GM10248 (cell line): Measurements from ENCODE around the gene PPL.

Experiments used
- CTCF ChIA-PET: fragments of 300-600 bp; sonication (Branson Sonifier 250); formaldehyde crosslinking; extraction: SDS; loops from one replicate; lab custom pipeline; 2021; ENCODE audit warnings: antibody characterized with exemption; lab: Yijun Ruan, JAX
- POLR2A ChIA-PET: fragments of 350-650 bp; sonication (Branson Sonifier 250); formaldehyde crosslinking; extraction: SDS; loops from one replicate; lab custom pipeline; 2020; ENCODE audit warnings: antibody characterized with exemption; lab: Yijun Ruan, JAX
- DNase-seq: peaks from one replicate; pipeline ENCODE4 v3.0.0; 2012; ENCODE audit errors: extremely low spot score
- CTCF ChIP-seq: IDR thresholded peaks from 2 replicates; pipeline ENCODE4 v1.5.1; 2012; ENCODE audit warnings: mild to moderate bottlenecking, low read depth; ENCODE audit errors: extremely low read depth, missing control alignments, control extremely low read depth

Gene PPL

DNA sequence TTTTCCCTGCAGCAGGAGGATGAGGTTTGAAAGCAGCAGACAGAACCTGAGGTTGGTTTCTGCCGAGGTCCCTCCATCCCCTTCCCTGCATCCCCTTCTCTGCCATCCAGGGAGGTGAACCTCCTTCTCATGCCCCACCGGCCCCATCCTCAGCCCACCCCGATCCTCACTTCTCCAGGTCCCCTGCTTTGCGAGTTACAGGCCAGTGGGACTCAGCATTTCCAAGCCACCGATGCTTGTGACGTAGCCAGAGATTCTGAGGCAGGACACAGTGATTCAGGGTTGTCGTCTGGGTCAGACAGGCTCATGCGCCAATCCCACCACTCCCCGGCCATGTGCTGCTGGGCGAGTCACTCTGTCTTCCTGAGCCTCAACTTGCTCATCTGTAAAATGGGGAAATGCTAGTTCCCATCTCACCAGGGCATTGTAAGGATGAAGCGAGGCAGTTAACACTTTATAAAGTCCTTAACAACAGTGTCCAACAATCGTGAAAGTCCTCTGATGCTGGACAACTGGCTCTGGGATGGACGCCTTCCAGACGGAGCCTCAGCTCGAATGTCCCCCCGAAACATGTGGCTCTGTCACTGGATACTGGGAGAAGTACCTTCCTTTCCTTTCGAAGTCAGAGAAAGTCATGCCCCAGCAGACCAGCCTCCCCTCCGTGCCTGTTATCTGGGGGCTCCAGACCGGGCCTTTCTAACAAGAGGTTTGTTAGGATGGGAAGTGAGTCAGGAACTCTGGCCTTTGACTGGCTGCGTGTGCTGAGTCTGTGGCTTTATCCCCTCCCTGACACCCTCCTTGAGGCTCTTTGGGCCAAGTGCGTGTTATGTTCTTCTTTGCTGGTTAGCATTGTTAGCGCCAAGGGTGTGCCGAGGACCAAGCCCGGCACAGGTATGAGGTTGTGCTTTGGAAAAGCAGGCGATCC is 43.0 kb upstream of the PPL start:
- no peak for TF ChIP-seq CTCF
- CTCF ChIA-PET, result no interaction called here
- POLR2A ChIA-PET, result no interaction called here
- no peak for DNase-seq

- no peak for TF ChIP-seq CTCF
- POLR2A ChIA-PET, result no interaction called here
- CTCF ChIA-PET, result no interaction called here
- no peak for DNase-seq
These were observed 42.2 kb upstream of the PPL start for GRCh38 chr16:4979164-4979563.

GRCh38 chr16:4976611-4977145 is 39.7 kb upstream of the PPL start:
- POLR2A ChIA-PET, result no interaction called here
- TF ChIP-seq CTCF, result no peak
- CTCF ChIA-PET, result interaction anchor here (1.7 kb wide), 1 partner anchor 20 kb away, joined by 5 read pairs; no protein-coding TSS in a partner anchor
- no peak for DNase-seq

GRCh38 chr16:4976079-4976478 is 39.1 kb upstream of the PPL start:
- ChIA-PET CTCF (interaction anchor here (1.3 to 1.7 kb wide), 2 partner anchors 9 to 19 kb away, joined by 3 to 5 read pairs; no protein-coding TSS in a partner anchor), POLR2A (interaction anchor here (0.6 kb wide), 2 partner anchors 23 to 25 kb away, joined by 3 to 4 read pairs; no protein-coding TSS in a partner anchor)
- no peak for TF ChIP-seq CTCF
- DNase-seq, result peak; percentile 90

- DNase-seq, result no peak
- ChIA-PET CTCF (no interaction called here), POLR2A (no interaction called here)
- TF ChIP-seq CTCF, result no peak
These were observed 36.1 kb upstream of the PPL start for GRCh38 chr16:4972938-4973587.

- ChIA-PET POLR2A (no interaction called here), CTCF (no interaction called here)
- no peak for TF ChIP-seq CTCF
- DNase-seq, result no peak
These were observed 33.1 kb upstream of the PPL start for GRCh38 chr16:4970010-4970409.
